Superior temporal gyrus (tissue), 1 donor: ENCODE data around the gene SPAG5.

ENCODE experiments used
- DNase-seq: peaks from one replicate; pipeline ENCODE4 v3.0.0-alpha.2; 2016; ENCODE audit errors: extremely low spot score

The SPAG5 gene, protein sequence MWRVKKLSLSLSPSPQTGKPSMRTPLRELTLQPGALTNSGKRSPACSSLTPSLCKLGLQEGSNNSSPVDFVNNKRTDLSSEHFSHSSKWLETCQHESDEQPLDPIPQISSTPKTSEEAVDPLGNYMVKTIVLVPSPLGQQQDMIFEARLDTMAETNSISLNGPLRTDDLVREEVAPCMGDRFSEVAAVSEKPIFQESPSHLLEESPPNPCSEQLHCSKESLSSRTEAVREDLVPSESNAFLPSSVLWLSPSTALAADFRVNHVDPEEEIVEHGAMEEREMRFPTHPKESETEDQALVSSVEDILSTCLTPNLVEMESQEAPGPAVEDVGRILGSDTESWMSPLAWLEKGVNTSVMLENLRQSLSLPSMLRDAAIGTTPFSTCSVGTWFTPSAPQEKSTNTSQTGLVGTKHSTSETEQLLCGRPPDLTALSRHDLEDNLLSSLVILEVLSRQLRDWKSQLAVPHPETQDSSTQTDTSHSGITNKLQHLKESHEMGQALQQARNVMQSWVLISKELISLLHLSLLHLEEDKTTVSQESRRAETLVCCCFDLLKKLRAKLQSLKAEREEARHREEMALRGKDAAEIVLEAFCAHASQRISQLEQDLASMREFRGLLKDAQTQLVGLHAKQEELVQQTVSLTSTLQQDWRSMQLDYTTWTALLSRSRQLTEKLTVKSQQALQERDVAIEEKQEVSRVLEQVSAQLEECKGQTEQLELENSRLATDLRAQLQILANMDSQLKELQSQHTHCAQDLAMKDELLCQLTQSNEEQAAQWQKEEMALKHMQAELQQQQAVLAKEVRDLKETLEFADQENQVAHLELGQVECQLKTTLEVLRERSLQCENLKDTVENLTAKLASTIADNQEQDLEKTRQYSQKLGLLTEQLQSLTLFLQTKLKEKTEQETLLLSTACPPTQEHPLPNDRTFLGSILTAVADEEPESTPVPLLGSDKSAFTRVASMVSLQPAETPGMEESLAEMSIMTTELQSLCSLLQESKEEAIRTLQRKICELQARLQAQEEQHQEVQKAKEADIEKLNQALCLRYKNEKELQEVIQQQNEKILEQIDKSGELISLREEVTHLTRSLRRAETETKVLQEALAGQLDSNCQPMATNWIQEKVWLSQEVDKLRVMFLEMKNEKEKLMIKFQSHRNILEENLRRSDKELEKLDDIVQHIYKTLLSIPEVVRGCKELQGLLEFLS

DNA sequence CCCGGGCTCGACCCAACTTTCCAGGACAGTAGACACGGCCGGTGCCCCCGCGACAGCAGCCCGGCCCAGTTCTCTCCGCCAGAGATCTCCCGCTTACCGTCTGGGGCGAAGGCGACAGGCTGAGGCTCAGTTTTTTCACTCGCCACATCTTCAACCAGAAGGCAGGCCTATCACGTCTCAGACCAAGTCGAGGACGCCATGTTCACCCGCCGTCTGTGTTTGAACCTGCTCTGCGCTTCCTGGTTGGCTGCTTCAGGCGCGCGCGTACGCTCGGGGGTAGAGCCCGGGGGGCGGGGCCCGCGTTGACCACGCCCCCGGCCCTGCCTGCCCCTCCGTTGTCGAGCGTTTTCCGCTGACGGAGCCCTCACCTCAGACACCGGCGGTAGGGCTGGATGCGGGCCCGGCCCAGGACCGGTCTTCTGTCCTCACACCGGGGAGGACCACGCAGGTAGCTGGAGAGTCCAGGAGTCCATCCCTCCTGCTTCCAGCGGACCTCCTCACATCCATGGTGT lies at the start of gene SPAG5:
Gene SPAG5 (minus strand): TSS at position 227 of the 512 bp plus-strand sequence. CDS start 79 bp downstream, at position 148.
- peak; percentile 87 for DNase-seq

DNA sequence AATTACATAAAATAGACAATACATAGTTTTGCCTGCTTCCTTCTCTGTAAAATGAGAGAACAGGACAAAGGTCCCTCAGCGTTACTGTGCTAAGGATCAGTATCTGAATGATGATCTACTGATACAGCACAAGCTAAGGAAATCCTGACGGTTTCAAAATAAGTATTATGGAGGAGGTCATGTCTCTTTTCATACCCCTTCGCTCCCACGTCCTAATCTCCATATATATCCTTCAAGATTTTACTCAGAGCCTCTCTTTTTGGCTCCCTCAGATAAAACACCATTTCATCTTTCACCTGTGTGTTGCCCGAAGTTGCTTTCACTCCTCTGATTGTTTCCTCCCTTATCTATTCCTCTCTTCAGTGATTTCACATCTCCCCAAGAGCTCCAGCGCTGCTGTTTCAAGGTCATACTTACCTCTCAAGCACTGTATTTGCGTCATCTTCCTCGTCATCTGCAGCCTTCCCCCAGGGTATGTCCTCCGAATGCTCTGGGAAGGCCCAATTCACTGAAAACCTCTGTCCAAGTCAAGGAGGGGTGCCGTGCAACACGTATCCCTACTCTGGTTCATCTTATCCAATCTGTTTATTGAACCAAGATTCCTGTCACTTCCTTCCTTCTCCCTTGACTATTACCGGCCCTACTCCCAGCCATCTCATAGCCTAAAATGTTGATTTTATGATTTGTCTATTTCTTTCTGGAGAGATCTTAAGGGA lies 47.4 kb upstream of the SPAG5 start:
- no peak for DNase-seq

DNA sequence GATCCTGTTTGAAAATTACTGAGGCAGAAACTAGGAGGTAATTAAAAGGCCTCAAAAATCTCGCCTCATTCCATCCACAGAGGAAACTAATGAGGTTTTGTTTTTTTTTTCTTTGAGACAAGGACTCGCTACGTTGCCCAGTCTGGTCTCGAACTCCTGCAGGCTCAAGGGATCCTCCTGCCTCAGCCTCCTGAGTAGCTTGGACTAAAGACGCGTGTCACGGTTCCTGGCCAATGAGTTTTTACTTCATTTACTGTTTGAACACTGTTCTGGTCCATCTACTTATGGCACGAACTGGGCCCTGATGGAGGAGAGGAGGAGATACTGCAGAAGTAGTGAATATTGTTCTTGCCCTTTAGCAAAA lies 46.7 kb upstream of the SPAG5 start:
- DNase-seq: no peak

DNA sequence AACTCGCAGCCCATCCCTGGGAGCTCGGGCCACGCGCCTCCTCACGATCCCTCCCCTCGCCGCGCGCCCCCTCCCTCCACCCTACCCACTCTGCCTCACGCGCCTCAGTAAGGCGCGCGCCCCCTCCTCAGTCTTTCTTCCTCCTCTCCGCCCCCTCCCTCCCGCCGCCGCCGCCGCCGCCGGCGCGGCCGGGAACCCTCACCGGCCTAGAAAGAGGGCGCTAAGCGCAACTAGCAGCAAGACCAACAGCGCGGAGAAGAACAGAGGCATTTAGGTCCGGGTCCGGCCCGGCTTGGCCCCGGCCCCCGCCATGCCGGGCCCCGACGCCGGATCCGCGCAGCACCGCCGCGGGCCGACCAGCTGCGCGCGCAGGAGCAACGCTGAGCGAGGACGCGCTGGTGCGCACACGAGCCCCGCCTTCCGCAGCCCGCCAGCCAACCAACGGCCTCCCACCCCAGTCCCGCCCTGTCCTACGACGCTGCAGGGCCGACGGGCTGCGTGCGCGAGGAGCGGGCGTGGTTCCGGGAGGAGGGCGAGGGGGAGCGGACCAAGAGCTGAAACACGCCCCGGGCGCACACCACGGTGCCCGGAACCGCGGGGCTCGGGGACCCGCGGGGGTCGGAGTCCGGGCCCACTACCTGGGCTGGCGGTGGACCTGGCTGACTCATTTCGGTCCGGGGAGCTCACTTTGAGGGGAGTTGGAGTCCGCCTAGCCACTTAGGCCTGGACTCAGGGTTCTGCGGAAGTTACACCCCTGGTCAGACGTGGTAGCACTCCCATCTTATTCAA lies 46.2 kb upstream of the SPAG5 start, which contains the start of gene BLTP2:
Gene BLTP2 (minus strand): TSS at position 372 of the 789 bp plus-strand sequence. CDS start 102 bp downstream, at position 270.
- peak; percentile 93 for DNase-seq

DNA sequence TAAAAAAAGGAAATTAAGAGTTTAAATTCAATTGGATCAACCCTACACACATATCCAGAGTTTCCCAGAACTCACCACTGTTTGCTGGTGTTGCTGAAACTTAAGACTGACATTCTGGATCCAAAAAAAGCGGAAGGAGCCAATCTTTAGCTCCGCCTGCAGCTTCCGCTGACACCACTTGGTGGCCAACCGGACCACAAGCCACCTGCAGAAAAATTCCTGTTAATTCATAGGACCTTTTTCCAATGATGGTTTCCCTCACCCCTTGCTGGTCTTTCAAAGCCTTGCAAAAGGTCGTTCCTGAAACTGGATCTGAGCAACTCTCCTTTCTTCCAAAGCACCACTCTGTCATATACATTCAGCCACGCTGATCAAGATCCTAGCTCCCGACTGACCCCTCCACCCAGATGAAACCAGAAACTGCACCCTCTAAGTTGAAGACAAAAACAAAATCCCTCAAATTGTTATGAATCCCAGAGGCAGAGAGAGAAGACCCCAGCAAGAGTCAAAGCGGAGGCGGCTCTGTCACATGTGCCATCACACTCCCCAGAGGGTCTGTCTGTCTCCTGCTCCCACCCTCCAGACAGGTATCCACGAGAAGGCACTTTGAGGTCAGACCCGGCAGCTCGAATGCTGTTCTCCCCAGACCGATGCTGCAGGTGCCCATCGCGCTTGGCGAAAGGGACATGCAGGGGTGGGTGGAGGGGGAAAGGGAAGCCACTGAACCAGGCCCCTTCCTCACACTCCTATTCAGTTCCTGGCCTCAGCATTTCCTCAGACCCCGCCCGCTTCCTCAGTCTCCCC lies 45.4 kb upstream of the SPAG5 start:
- DNase-seq: peak; percentile 40

DNA sequence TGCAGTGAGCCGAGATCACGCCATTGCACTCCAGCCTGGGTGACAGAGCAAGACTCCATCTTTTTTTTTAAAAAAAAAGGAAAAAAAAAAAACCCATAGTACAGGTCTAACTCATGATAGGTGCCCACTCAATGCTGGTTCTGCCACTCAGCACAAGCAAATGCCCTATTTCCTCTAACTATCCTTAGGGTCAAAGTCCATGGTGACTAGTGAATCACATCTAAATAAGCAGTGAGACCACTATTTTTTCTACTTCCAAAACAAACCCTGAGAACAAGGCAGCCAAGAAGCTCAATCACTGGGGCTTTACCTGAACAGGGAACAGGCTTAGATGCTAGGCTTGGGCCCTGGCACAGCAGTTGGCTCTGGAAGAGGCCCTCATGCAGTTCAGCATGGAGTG lies 42.8 kb upstream of the SPAG5 start:
- no peak for DNase-seq

DNA sequence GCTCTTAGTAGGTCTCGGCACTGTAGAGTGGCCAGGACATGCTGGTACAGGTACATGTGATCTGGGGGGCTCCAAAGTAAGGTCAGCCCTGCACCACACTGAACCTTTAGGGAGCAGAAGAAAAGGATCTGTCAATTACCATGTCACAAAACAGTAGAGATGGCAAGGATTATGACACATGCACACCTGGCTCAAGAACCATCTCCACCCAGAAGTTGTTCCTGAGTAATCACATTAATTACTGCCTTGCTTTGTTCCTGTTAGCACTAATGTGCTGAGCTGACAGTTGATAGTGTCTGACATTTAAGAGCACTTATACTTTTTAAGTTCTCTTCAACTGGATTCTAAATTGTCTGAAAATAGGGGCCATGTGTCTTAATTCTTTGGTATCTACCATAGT lies 36.7 kb upstream of the SPAG5 start:
- DNase-seq: no peak

DNA sequence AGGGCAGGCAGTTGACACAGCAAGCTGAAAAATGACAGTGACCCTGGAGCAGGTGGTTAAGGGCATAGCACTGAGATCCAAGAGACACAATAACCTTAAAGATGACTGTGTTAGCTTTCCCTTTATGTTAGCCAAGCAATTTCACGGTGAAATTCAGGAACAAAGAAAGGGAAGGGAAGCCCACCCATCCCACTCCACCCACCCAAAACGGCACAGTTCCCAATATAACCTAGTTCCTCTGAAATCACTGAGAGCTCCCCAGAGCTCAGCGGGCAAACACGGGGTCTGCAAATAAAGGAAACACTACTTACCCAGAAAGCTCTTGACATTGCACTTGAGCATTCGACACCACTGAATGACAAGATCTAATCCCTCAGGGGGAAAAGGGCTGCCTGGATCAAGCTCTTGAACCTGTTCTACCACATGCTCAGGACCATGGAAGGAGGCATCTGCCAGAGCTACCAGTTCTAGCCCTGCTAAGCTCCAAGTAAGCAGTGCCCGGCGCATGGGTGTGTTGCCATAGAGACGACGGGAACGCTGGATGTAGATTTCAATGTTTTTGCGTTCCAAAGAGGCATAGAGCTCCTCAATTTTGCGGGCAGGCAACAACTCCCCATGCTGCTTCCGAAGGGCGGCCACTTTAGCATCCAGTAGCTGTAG lies 35.5 kb upstream of the SPAG5 start:
- no peak for DNase-seq

DNA sequence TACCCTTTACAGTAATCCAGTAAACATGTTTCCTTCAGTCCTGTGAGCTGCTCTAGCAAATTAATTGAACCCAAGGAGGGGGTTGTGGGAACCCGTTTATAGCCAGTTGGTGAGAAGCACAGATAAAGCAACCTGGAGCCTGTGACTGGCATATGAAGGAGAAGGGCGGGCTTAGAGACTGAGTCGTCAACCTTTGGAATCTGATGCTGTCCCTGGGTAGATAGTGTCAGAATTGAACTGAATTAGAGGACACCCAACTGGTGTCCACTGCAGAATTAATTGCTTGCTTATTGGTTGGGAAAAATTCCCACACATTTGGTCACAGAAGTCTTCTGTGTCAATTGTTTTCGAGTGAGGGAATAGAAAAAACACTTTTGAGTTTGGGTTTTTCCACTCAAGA lies 28.0 kb upstream of the SPAG5 start:
- DNase-seq: no peak

DNA sequence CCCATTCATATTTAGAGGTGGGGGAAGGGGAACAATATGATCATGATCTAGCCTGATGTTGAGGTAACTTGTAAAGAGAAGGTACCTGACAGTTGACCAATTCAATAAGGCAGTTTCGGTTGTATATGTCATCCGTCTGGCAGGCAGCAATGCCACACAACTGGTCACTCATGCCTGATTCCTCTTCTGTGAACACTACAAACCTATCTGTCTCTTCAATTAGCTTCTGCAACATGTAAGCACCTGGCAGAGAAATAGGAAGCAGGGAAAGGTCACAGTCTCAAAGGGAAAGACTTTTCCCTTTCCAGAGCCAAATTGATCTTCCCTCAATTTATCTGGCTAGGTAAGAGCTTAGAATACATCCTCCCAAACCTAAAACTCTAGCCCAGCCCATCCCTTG lies 25.3 kb upstream of the SPAG5 start:
- DNase-seq: no peak

DNA sequence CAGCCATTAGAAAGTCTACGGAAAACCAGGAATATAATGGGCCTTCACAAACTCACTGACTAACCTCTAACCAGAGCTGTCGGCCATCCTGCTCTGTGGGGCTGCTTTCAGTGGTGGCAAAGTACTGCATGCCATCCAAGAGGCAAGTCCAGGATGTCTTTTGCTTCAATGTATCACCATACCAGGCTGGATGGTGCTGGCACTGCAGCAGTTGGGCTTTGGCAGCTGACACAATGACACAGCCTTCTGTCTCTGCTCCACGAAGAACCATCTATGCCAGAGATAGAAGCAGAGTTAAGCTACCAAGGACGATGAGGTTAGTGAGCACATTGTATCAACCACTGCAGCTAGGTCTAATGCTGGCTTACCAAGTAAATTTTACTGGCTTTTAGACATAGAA lies 24.9 kb upstream of the SPAG5 start:
- no peak for DNase-seq

DNA sequence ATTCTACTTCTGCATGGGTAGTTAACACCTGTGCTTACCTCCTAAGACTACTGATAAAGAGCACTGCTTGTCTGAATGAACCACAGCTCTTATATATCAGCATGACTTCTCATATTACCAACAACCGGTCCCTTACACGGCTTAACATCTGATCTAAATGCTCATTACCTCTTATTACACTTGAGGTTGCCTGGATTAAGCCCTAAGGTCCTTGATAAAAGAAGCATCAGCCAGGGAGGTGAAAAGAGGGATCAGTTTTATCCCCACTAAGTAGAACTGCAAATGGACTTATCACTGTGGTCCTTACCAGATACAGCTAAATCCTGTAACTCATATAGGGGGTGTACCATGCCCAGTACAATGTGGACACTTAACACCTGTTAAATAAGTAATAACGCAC lies 23.4 kb upstream of the SPAG5 start:
- DNase-seq: no peak

DNA sequence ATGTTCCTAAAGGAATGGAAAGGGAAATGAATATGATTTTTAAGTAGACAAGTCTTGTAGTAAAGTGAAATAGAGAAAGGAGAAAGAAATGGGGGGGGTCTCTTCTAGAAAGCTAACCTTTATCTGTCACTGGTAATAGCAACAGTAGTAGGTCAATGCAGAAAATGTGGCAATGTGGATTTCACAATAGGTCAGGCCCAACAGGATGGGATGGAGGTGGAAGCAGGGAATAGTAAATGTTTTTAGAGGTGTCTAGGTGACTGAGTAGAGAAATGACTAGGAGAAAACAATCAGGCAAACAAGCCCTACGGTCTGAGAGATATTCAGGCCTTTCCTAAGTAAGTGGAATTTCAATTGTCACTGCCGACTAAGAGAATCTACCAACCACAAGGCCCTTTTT lies 21.2 kb upstream of the SPAG5 start:
- DNase-seq: no peak

DNA sequence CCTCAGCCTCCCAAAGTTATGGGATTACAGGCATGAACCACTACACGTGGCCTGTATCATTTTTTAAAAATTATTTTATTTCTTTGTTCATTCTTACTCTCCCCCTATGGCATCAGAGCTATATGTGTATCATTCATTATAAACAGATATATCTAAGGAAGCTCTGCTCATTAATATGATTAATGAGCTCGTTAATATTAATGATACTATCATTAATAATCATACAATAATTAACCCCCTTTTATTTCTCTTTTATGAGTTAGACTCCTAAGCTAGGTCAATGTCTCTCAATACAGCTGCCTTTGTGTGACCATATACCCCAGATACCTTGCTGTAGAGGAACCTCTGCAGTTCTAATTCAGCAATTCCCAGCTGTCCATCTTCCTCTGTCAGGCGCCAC lies 19.6 kb upstream of the SPAG5 start:
- DNase-seq: no peak

DNA sequence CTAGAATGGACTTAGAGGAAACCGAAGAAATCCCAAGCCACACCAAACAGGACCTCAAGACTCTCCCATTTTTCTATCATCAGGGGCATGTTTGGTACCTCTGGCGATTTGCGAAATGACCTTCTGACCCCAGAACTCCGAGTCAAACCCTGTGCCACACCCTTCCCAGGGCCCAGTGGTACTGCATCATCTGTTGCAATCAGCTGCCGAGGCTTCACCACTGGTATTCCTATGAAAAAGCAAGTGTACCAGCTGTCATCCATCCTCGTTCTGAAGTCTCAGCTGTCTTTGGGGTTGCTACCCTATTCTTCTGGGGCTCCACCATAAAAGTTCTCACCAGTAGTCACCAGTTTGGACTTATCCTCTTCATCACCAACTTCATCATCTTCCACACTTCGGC lies 17.5 kb upstream of the SPAG5 start:
- DNase-seq: no peak

DNA sequence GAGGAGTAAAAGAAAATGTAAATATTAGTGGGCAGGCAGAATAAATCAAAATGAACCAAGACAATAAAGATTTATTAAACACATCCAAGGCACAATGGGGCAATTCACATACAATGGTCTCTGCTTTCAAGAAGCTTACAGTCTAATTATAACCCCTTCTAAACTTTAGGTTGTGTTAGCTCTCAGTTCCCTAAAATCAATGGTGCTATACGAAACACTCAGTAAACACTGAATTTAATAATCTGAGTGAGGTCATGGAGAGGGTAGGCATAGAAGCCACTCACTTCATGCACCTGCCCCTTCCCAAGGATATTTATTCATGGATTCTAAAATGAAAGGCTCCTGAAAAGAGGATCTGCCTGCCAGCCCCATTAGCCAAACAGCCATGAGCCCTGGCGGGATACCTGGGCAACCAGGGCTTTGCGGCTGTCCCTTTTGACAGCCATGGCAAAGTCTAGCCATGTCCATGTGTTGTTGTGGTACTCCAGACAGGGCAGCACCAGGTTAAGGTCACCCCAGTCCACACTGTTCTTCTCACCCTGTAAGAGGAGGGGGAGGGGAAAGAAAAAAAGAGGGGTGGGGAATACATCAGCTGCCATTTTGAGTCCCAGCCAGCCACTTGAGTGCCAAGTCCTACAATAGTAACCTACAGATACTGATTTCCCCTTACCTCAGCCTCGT lies 16.6 kb upstream of the SPAG5 start:
- no peak for DNase-seq

DNA sequence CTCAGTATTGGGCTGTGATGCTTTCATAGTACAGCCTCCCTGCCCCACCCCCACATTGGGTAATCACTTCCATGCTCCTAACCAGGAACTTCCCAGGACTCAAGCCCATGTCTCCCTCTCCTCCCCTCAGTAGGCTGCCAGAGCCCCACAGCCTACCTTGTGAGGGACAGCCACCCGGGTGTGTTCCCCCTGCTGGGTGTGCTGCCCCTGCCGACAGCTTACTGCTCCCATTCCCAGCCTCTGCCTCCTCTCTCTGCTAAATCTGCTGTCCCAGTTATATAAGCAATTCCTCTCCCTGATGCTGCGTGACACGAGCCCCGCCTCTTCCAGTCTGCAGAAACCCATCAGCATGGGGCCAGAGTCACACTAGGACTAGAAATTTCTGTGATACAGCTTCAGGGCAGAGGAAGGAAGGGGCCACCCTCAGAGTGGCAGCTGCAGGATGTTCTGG lies 15.1 kb upstream of the SPAG5 start, which contains the start of gene RSKR:
Gene RSKR (minus strand): TSS at position 255 of the 451 bp plus-strand sequence. CDS start 24 bp downstream, at position 231.
- DNase-seq: peak; percentile 58
